Esophagus muscularis mucosa (tissue), 2 donors: ENCODE measurements around the gene GNL3.

Source experiments
- POLR2A ChIP-seq: fragments of 450-650 bp; IDR thresholded peaks from one replicate; pipeline ENCODE4 v1.6.1; 2017; ENCODE audit warnings: antibody characterized with exemption, moderate library complexity, mild to moderate bottlenecking, low read depth
- POLR2AphosphoS5 ChIP-seq, 2 donors: sonication (generic); formaldehyde crosslinking; IDR thresholded peaks; one replicate each; pipeline ENCODE4 v1.6.1; 2017; ENCODE audit warnings: antibody characterized with exemption in 2 of 2

DNA sequence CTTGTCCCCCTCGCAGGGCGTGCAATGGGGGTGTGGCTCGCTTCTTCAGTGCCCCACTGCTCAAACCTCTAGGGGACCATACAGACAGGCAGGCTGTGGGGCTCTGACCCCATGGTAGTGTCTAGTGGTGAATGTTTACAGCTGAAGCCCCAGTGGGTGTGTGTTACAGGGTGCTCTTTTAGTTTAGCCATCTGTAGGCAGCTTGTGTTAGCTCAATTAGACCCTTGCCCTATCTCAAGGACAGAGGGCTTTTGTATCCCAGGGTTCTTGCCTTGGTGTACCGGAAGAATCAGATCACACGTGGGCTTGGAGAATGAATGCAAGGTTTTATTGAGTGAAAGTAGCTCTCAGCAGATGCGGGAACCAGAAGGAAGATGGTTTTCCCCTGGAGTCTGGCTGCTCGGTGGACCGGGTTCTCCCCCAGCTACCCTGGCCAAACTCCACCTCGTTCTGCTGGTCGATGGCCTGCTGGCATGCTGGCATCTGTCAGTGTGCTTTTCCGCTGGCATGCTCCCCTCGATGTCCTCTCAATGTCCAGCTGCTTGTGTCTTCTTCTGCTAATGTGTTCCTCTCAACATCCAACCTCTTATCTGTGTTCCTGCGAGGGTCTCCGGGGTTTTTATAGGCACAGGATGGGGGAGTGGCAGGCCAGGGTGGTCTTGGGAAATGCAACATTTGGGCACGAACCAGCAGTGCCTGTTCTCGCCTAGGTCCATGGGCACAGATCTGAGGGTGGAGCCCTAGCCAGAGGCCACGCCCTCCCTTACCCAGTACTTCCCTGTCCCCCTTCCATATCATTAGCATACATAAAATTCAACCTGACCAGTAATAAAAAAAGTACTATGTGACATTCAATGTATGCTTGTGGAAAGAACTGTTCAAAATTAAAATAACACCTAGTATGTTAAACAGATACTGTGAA lies 26.7 kb downstream of the GNL3 start:
- TF ChIP-seq POLR2A (no peak), POLR2AphosphoS5 (IDR thresholded peaks at IDR 0.05) (no peak)
